ENCODE measurements around the gene AURKA.
"Not testable (repeated sequence)": the region's sequence is repeated elsewhere in the genome, so short reads cannot be mapped to it uniquely, and the experiment has no call there.

The AURKA gene

DNA sequence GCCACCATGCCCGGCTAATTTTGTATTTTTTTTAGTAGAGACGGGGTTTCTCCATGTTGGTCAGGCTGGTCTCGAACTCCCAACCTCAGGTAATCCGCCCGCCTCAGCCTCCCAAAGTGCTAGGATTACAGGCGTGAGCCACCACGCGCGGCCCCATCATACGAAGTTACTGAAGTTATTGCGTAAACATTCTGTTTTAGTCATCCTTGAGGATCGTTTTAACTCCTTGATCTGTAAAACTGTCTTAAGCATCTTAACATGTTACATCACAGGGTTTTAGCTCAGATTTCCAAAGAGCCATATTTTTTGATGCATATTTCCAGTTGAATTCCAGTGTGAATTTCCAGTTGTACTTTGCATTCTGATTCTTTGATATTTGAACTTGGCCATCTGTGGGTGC, 13.3 kb upstream of the AURKA start:
- H3K27me3 ChIP-seq (ENCODE audit: insufficient read depth, low read length); H3K4me3 ChIP-seq (ENCODE audit: low read length); H3K27ac ChIP-seq (ENCODE audit: low read length); H3K4me1 ChIP-seq (ENCODE audit: insufficient read depth, low read length); H3K9ac ChIP-seq (ENCODE audit: low read depth, low read length); H3K9me3 ChIP-seq (ENCODE audit: insufficient read depth, low read depth, low read length): not testable (repeated sequence)
- H3K36me3 ChIP-seq (ENCODE audit: insufficient read depth, low read depth, low read length): peaks cover 89% of the 10 kb centered on the region

DNA sequence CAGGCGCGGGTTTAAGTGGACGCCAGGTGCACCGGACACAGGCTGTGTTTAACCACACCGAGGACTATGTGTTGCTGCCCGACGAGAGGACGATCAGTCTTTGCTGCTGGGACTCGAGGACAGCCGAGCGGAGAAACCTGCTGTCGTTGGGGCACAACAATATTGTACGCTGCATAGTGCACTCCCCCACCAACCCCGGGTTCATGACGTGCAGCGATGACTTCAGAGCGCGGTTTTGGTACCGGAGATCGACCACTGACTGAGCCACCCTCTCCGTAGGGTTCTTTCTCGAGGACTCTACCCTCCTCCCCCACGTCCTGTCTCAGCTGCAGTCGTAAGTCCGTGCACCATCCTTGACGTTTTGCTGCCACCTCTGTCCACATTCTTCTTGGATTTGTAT, 11.4 kb upstream of the AURKA start:
- Histone ChIP-seq H3K36me3 (ENCODE audit: insufficient read depth, low read depth, low read length) (peaks cover 95% of the 10 kb centered on the region), H3K4me3 (ENCODE audit: low read length) (no peak overlapping the region), H3K9me3 (ENCODE audit: insufficient read depth, low read depth, low read length) (no peaks in the 10 kb centered on the region), H3K9ac (ENCODE audit: low read depth, low read length) (no peak overlapping the region), H3K27ac (ENCODE audit: low read length) (no peak overlapping the region), H3K27me3 (ENCODE audit: insufficient read depth, low read length) (no peaks in the 10 kb centered on the region), H3K4me1 (ENCODE audit: insufficient read depth, low read length) (no peaks in the 10 kb centered on the region)

DNA sequence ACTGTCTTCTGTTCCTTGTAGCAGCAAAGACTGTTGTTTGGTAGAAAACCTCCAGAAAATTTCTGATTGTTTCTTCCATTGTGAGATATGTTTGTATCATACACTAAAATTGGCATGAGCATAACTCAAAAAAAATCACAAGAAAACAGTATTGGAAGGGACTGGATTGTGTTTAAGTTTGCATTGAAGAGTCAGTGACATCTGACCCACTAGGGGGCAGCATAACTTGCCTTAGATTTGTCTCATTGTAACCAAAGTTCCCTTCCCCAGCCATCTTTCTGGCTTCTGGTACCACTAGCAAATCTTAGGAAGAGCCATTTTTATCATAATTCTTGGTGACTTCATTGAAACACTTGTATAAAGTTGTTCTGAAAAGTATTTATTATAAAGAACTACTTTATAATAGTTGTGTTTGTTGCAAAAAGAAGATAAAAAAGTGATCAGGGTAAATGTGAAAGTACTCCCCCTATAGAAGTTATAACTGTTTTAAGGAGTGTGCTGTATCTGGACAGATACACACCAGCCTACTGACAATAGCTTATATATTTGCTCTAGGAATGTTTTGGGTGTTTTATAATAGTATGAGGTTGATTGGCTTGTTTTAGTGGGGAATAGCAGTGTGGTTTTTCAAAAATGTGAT, 8.1 kb upstream of the AURKA start:
- Histone ChIP-seq H3K4me1 (ENCODE audit: insufficient read depth, low read length) (no peaks in the 10 kb centered on the region), H3K9me3 (ENCODE audit: insufficient read depth, low read depth, low read length) (no peaks in the 10 kb centered on the region), H3K36me3 (ENCODE audit: insufficient read depth, low read depth, low read length) (peaks cover 97% of the 10 kb centered on the region), H3K27ac (ENCODE audit: low read length) (no peak overlapping the region), H3K27me3 (ENCODE audit: insufficient read depth, low read length) (no peaks in the 10 kb centered on the region), H3K9ac (ENCODE audit: low read depth, low read length) (no peak overlapping the region), H3K4me3 (ENCODE audit: low read length) (no peak overlapping the region)

DNA sequence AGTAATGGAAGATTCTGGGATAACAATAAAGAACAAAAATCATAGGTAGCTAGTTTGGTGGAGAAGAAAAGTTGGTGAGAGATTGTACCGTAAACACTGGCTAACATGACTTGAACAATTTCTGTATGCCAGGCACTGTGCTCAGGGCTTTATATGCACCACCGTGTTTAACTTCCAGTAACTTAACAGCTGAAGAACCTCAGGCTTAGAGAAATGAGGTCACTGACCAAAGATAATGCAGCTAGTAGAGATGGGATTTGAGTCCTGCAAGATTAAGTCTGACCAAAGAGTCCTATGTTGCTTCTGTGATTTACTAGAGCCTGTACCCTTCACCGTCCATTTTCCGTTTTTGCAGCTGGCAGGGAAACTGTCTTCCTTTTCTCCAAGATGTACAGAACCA, 3.2 kb upstream of the AURKA start:
- H3K4me3 ChIP-seq (ENCODE audit: low read length): no peak overlapping the region
- no peak overlapping the region for H3K27ac ChIP-seq (ENCODE audit: low read length)
- H3K36me3 ChIP-seq (ENCODE audit: insufficient read depth, low read depth, low read length): peaks cover 56% of the 10 kb centered on the region
- H3K4me1 ChIP-seq (ENCODE audit: insufficient read depth, low read length): peaks cover 10% of the 10 kb centered on the region; the same call in 1 of the 2 replicates
- no peaks in the 10 kb centered on the region for H3K9me3 ChIP-seq (ENCODE audit: insufficient read depth, low read depth, low read length)
- H3K27me3 ChIP-seq (ENCODE audit: insufficient read depth, low read length): no peaks in the 10 kb centered on the region
- H3K9ac ChIP-seq (ENCODE audit: low read depth, low read length): no peak overlapping the region

DNA sequence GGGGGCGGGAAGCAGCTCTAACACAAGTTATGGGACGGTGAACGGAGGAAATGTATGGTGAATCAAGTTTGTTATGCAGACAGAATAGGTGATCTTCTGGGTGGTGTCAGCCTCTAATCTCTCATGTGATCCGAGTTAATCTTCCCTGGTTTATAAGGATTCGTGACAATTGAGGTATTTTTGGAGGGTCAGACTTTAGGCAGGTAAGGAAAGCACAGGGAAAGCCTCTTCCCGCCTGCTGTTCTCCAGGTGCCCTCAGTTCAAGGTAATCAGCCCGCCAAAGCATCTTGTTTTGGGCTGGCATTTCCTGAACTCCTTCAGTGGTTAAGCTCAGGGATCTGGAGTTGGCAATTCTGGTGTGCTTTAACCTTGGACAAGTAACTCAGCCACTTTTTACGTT, 1.6 kb upstream of the AURKA start:
- Histone ChIP-seq H3K9me3 (ENCODE audit: insufficient read depth, low read depth, low read length) (no peaks in the 10 kb centered on the region), H3K27me3 (ENCODE audit: insufficient read depth, low read length) (no peaks in the 10 kb centered on the region), H3K4me3 (ENCODE audit: low read length) (peak overlapping the region; percentile 98), H3K27ac (ENCODE audit: low read length) (peak overlapping the region; percentile 52), H3K9ac (ENCODE audit: low read depth, low read length) (peak overlapping the region; percentile 100), H3K36me3 (ENCODE audit: insufficient read depth, low read depth, low read length) (peaks cover 56% of the 10 kb centered on the region), H3K4me1 (ENCODE audit: insufficient read depth, low read length) (peaks cover 10% of the 10 kb centered on the region; the same call in 1 of the 2 replicates)

DNA sequence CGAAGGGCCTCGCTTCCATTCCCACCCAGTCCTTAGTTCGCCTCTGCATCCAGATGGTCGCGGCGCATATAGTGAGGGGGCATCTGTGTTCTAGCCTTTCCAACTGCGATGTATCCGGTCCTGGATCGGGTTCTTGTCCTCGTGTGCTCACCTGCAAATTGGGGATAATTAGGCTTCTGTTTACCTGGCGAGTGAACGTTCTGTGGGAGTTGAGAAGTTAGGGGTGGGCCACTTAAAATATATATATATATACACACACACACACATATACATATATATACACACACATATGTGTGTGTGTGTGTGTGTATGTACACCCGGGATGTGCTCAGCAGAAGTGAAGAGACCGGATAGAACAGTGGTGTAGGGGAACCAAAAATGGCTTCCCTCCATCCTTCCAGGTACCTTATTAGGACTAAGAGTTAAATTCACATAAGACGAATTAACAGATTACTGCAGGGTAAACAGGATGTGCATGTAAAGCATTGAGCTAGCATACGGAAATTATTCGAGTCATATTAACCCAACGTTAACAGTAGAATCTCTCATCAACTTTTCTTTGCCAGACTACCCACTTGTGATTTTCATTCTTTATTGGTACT, 967 bp upstream of the AURKA start:
- Histone ChIP-seq H3K4me1 (ENCODE audit: insufficient read depth, low read length) (peaks cover 10% of the 10 kb centered on the region; the same call in 1 of the 2 replicates), H3K9me3 (ENCODE audit: insufficient read depth, low read depth, low read length) (no peaks in the 10 kb centered on the region), H3K4me3 (ENCODE audit: low read length) (peak overlapping the region; percentile 98), H3K27me3 (ENCODE audit: insufficient read depth, low read length) (no peaks in the 10 kb centered on the region), H3K36me3 (ENCODE audit: insufficient read depth, low read depth, low read length) (peaks cover 55% of the 10 kb centered on the region), H3K9ac (ENCODE audit: low read depth, low read length) (peak overlapping the region; percentile 100), H3K27ac (ENCODE audit: low read length) (peak overlapping the region; percentile 95)

DNA sequence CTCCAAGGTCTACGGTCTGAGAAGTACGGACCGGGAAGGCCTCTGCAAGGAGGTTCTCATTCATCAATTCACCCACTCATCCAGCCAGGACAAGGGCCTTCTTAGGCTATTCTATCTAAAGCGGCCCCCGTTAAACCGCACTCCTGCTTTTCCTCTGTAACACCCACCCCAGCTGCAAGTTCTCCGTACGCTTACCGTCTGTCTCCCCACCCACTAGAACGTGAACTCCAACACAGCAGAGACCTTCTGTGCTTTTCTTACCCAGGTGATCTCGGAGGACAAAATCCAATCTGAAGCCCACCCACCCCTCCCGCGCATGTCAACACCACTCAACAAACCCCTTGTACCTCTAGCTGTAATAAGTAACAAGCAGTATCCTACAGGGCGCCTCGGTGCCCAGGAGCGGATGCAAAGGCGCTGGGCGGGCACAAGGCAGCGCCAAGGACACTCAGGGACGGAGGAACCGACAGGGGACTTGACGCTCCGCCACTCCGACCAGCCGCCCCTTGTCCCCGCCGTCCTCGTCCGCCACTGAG, 351 bp downstream of the AURKA start:
- Histone ChIP-seq H3K27ac (ENCODE audit: low read length) (peak overlapping the region; percentile 95), H3K4me1 (ENCODE audit: insufficient read depth, low read length) (peaks cover 10% of the 10 kb centered on the region; the same call in 1 of the 2 replicates), H3K9me3 (ENCODE audit: insufficient read depth, low read depth, low read length) (no peaks in the 10 kb centered on the region), H3K36me3 (ENCODE audit: insufficient read depth, low read depth, low read length) (peaks cover 54% of the 10 kb centered on the region), H3K27me3 (ENCODE audit: insufficient read depth, low read length) (no peaks in the 10 kb centered on the region), H3K9ac (ENCODE audit: low read depth, low read length) (peak overlapping the region; percentile 100), H3K4me3 (ENCODE audit: low read length) (peak overlapping the region; percentile 98)

DNA sequence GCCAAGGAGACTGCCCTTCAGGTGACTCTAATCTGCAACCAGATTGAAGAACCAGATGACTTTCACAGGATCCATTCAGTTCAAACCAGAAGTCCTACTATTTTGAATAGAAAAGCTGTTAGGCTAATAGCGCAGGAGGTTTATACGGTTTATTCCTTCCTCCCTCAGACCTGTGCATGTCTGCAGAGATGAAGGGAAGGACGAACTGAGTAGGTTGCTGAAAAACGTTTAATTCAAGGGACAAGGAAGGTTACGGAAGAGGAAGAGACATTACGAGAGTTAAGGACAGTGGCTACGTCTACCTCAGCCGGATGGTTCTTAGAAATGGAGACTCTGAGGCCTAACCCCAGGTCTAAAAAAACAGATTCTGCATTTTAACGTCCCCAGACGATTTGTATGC, 978 bp downstream of the AURKA start:
- H3K36me3 ChIP-seq (ENCODE audit: insufficient read depth, low read depth, low read length): peaks cover 54% of the 10 kb centered on the region
- H3K4me3 ChIP-seq (ENCODE audit: low read length): peak overlapping the region; percentile 98
- peak overlapping the region; percentile 100 for H3K9ac ChIP-seq (ENCODE audit: low read depth, low read length)
- peaks cover 10% of the 10 kb centered on the region; the same call in 1 of the 2 replicates for H3K4me1 ChIP-seq (ENCODE audit: insufficient read depth, low read length)
- H3K27me3 ChIP-seq (ENCODE audit: insufficient read depth, low read length): no peaks in the 10 kb centered on the region
- no peaks in the 10 kb centered on the region for H3K9me3 ChIP-seq (ENCODE audit: insufficient read depth, low read depth, low read length)
- H3K27ac ChIP-seq (ENCODE audit: low read length): peak overlapping the region; percentile 74

DNA sequence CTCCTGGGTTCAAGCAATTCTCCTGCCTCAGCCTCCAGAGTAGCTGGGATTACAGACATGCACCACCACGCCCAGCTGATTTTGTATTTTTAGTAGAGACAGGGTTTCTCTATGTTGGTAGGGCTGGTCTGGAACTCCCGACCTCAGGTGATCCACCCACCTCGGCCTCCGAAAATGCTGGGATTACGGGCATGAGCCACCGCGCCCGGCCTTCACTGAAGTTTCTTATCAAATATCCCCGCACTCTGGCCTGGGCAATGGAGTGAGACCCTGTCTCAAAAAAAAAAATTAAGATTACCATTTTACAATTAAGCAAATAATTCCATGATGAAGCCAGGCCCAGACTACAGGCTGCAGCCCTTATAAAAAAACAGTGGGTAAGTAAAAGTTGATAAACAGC, 1.6 kb downstream of the AURKA start:
- Histone ChIP-seq H3K4me1 (ENCODE audit: insufficient read depth, low read length) (peaks cover 10% of the 10 kb centered on the region; the same call in 1 of the 2 replicates), H3K9ac (ENCODE audit: low read depth, low read length) (peak overlapping the region; percentile 100; the same call in 1 of the 2 replicates), H3K36me3 (ENCODE audit: insufficient read depth, low read depth, low read length) (peaks cover 54% of the 10 kb centered on the region), H3K4me3 (ENCODE audit: low read length) (peak overlapping the region; percentile 98)
- not testable (repeated sequence) for H3K27me3 ChIP-seq (ENCODE audit: insufficient read depth, low read length); H3K27ac ChIP-seq (ENCODE audit: low read length); H3K9me3 ChIP-seq (ENCODE audit: insufficient read depth, low read depth, low read length)

DNA sequence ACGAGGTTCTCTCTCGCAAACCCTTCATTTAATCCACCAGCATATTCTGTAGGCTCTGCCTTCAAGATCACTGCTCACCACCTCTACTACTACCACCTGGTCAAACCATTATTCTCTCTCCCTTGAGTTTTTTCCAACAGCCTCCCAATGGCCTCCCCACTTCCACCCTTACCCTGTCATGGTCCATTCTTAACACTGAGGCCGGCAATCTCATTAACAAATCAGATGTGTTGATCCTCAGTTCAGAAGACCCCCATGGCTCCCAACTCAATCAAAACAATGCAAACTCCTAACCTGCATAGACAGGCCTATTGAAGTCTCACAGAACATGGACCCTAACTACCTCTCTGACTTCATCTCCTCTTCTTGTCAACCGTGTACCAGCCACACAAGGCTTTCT, 2.2 kb downstream of the AURKA start:
- H3K4me1 ChIP-seq (ENCODE audit: insufficient read depth, low read length): peaks cover 10% of the 10 kb centered on the region; the same call in 1 of the 2 replicates
- no peak overlapping the region for H3K4me3 ChIP-seq (ENCODE audit: low read length)
- H3K27ac ChIP-seq (ENCODE audit: low read length): no peak overlapping the region
- H3K36me3 ChIP-seq (ENCODE audit: insufficient read depth, low read depth, low read length): peaks cover 54% of the 10 kb centered on the region
- H3K9ac ChIP-seq (ENCODE audit: low read depth, low read length): no peak overlapping the region
- H3K27me3 ChIP-seq (ENCODE audit: insufficient read depth, low read length): no peaks in the 10 kb centered on the region
- no peaks in the 10 kb centered on the region for H3K9me3 ChIP-seq (ENCODE audit: insufficient read depth, low read depth, low read length)

DNA sequence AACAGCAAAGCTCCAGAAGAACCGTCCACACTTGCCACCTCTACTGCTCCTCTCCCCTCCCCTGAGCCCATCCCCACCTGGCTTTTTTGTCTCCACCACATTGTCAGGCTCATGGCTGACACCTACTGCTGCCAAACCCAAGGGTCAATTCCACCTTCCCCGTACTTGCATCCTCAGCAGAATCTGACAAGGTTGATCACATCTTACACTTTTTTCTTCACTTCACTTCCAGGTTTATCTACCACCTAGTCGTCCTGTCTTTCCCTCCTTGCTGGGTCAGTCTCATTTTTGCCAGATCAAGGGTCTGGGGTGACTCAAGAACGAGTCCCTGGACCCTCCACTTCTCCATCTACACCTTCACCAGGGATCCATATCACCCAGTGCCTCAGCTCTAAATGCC, 3.1 kb downstream of the AURKA start:
- no peaks in the 10 kb centered on the region for H3K9me3 ChIP-seq (ENCODE audit: insufficient read depth, low read depth, low read length)
- peaks cover 63% of the 10 kb centered on the region for H3K36me3 ChIP-seq (ENCODE audit: insufficient read depth, low read depth, low read length)
- no peak overlapping the region for H3K4me3 ChIP-seq (ENCODE audit: low read length)
- no peak overlapping the region for H3K9ac ChIP-seq (ENCODE audit: low read depth, low read length)
- H3K27me3 ChIP-seq (ENCODE audit: insufficient read depth, low read length): no peaks in the 10 kb centered on the region
- H3K4me1 ChIP-seq (ENCODE audit: insufficient read depth, low read length): peaks cover 10% of the 10 kb centered on the region; the same call in 1 of the 2 replicates
- H3K27ac ChIP-seq (ENCODE audit: low read length): no peak overlapping the region

DNA sequence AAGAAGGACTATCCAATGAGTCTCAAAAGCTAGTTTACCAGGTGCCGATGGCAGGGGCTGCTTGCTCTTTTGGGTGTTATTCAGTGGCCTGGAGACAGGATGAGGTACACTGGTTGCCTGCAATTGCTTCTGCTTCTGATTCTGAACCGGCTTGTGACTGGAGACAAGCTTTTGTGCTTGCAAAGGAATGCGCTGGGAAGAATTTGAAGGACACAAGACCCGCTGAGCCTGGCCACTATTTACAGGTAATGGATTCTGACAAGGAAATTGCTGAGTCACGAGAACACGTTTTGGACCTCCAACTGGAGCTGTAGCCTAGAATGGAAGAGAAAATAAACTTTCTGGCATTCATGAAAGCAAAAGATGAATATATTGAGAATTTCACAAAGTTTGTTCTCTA, 5.8 kb downstream of the AURKA start:
- no peaks in the 10 kb centered on the region for H3K9me3 ChIP-seq (ENCODE audit: insufficient read depth, low read depth, low read length)
- 0 out of 2 replicates have a peak, but pooled peaks cover 5% of the 10 kb centered on the region for H3K4me1 ChIP-seq (ENCODE audit: insufficient read depth, low read length)
- H3K4me3 ChIP-seq (ENCODE audit: low read length): no peak overlapping the region
- no peak overlapping the region for H3K9ac ChIP-seq (ENCODE audit: low read depth, low read length)
- peaks cover 89% of the 10 kb centered on the region for H3K36me3 ChIP-seq (ENCODE audit: insufficient read depth, low read depth, low read length)
- H3K27ac ChIP-seq (ENCODE audit: low read length): no peak overlapping the region
- no peaks in the 10 kb centered on the region for H3K27me3 ChIP-seq (ENCODE audit: insufficient read depth, low read length)
